B cell (primary cell): ENCODE results near the gene CHRM4. TPM values are rescaled to one million over a fixed set of nuclear protein-coding genes. Genes with fewer than 3 reads are reported as not detected.
"Not testable (repeated sequence)": the region's sequence is repeated elsewhere in the genome, so short reads cannot be mapped to it uniquely, and the experiment has no call there.

Source experiments
- ATAC-seq: fragments of 200-7000 bp; cut with Tn5 transposase; one replicate; pipeline ENCODE4 v1.10.0; 2021; ENCODE audit warnings: low read depth, mild to moderate bottlenecking, moderate number of reproducible peaks, moderate library complexity
- CTCF ChIA-PET: fragments of 350-600 bp; sonication (Branson Sonifier 250); formaldehyde crosslinking; loops from one replicate; lab custom pipeline; 2021; ENCODE audit warnings: antibody characterized with exemption, inconsistent platforms; lab: Charles Lee
- POLR2A ChIA-PET: fragments of 350-600 bp; sonication (Branson Sonifier 250); formaldehyde crosslinking; loops from one replicate; lab custom pipeline; 2021; ENCODE audit warnings: antibody characterized with exemption; lab: Charles Lee
- DNase-seq: peaks from one replicate; pipeline ENCODE4 v3.0.0; 2013
- H2AFZ ChIP-seq: 2 replicates; pipeline ENCODE4 v1.6.1; 2012; ENCODE audit warnings: mild to moderate bottlenecking, low read depth, low read length; ENCODE audit not compliant: insufficient read depth, poor library complexity, severe bottlenecking
- H3K27ac ChIP-seq, 2 donors: 1 replicate in 1 of 2; 2 replicates in 1 of 2; pipeline ENCODE4 v1.5.1; 2012 to 2013; ENCODE audit warnings: low read length in 2 of 2, mild to moderate bottlenecking in 2 of 2, moderate library complexity in 1 of 2
- H3K27me3 ChIP-seq, 4 experiments: fragments of 200-600 bp in 1 of 4; sonication (generic) in 1 of 4; replicated peaks in 1 of 4; 1 replicate in 2 of 4; 2 replicates in 2 of 4; pipeline versions ENCODE4 v1.6.1 to v1.7.0; 2013 to 2016; ENCODE audit warnings: low read length in 3 of 4, mild to moderate bottlenecking in 2 of 4, mixed read lengths in 1 of 4, moderate library complexity in 1 of 4; ENCODE audit not compliant: insufficient read depth in 4 of 4, control insufficient read depth in 3 of 4; ENCODE audit errors: control extremely low read depth in 1 of 4
- H3K36me3 ChIP-seq, 2 experiments: replicated peaks in 1 of 2; 1 replicate in 1 of 2; 2 replicates in 1 of 2; pipeline versions ENCODE4 v1.6.1 to v1.7.1; 2013; ENCODE audit warnings: low read length in 1 of 2; ENCODE audit not compliant: insufficient read depth in 2 of 2, control insufficient read depth in 1 of 2; ENCODE audit errors: control extremely low read depth in 1 of 2, extremely low read depth in 1 of 2
- H3K4me1 ChIP-seq, 2 donors: fragments of 200-600 bp in 1 of 2; sonication (generic) in 1 of 2; 1 replicate in 1 of 2; 2 replicates in 1 of 2; pipeline versions ENCODE4 v1.5.1 to v1.6.1; 2013 to 2017; ENCODE audit warnings: low read length in 2 of 2; ENCODE audit not compliant: control insufficient read depth in 2 of 2, insufficient read depth in 2 of 2
- H3K4me2 ChIP-seq: replicated peaks from 2 replicates; pipeline ENCODE3; 2012; ENCODE audit warnings: mild to moderate bottlenecking, low read depth, low read length; ENCODE audit not compliant: poor library complexity, severe bottlenecking
- H3K4me3 ChIP-seq, 5 experiments: fragments of 200-600 bp in 1 of 5; sonication (generic) in 1 of 5; 1 replicate in 3 of 5; 2 replicates in 2 of 5; pipeline versions ENCODE4 v1.5.1 to v1.7.0; 2011 to 2016; ENCODE audit warnings: low read length in 4 of 5, mild to moderate bottlenecking in 4 of 5, low read depth in 2 of 5, control low read depth in 1 of 5, moderate library complexity in 1 of 5; ENCODE audit not compliant: insufficient read depth in 1 of 5; ENCODE audit errors: control extremely low read depth in 1 of 5, extremely low read depth in 1 of 5
- H3K79me2 ChIP-seq: fragments of 200-600 bp; sonication (generic); one replicate; pipeline ENCODE4 v1.6.0; 2016; ENCODE audit warnings: low read length; ENCODE audit not compliant: control insufficient read depth, insufficient read depth
- H3K9ac ChIP-seq: fragments of 200-600 bp; sonication (generic); 2 replicates; pipeline ENCODE4 v1.6.1; 2017; ENCODE audit warnings: mild to moderate bottlenecking, low read length, moderate library complexity
- H3K9me3 ChIP-seq, 3 donors: one replicate each; pipeline versions ENCODE4 v1.6.1 to v1.7.1; 2013; ENCODE audit warnings: low read length in 2 of 3; ENCODE audit not compliant: control insufficient read depth in 2 of 3, insufficient read depth in 1 of 3; ENCODE audit errors: control extremely low read depth in 1 of 3
- H4K20me1 ChIP-seq: 2 replicates; pipeline ENCODE4 v1.6.0; 2012; ENCODE audit warnings: mild to moderate bottlenecking, low read length; ENCODE audit not compliant: insufficient read depth, control insufficient read depth, poor library complexity, severe bottlenecking
- H3K27ac Mint-ChIP-seq: one replicate; pipeline ENCODE4 v1.8.0; 2021; ENCODE audit warnings: mixed read lengths
- H3K27me3 Mint-ChIP-seq: one replicate; pipeline ENCODE4 v1.8.0; 2021; ENCODE audit warnings: mixed read lengths
- H3K4me1 Mint-ChIP-seq: one replicate; pipeline ENCODE4 v1.8.0; 2021; ENCODE audit warnings: mixed read lengths
- H3K4me3 Mint-ChIP-seq: one replicate; pipeline ENCODE4 v1.8.0; 2021; ENCODE audit warnings: mixed read lengths
- H3K9me3 Mint-ChIP-seq: one replicate; pipeline ENCODE4 v1.8.0; 2022; ENCODE audit warnings: mixed read lengths; ENCODE audit not compliant: insufficient read depth
- CTCF ChIP-seq: fragments of 200-600 bp; IDR thresholded peaks from one replicate; pipeline ENCODE4 v1.8.0; 2022; ENCODE audit warnings: antibody characterized with exemption, mild to moderate bottlenecking
- EZH2 ChIP-seq: IDR thresholded peaks from 2 replicates; pipeline ENCODE4 v1.6.1; 2012; ENCODE audit warnings: borderline replicate concordance, low read depth, mild to moderate bottlenecking, moderate library complexity, low read length; ENCODE audit not compliant: insufficient read depth, poor library complexity, severe bottlenecking
- WGBS: methylation state at CpG from one replicate; pipeline ENCODE4 v1.1.5; 2013; ENCODE audit warnings: missing lambda C conversion rate; ENCODE audit not compliant: insufficient coverage; 5-methylcytosine and 5-hydroxymethylcytosine counted together
- intact Hi-C: fragments of 100-400 bp; cut with micrococcal nuclease; formaldehyde crosslinking; loops from one replicate; pipeline ENCODE4 v1.10.0; 2022
- polyA plus RNA-seq: library from polyadenylated mRNA; depleted of rRNA; stranded (reverse); fragments of >200 nt; gene quantifications from 2 replicates; pipeline ENCODE4 v1.2.3, GENCODE V29; 2012
- total RNA-seq, 2 donors: library from RNA; stranded (reverse); fragments of 120-200 nt in 1 of 2; gene quantifications; 1 replicate in 1 of 2; 2 replicates in 1 of 2; pipeline versions ENCODE4 v1.2.3 to v1.2.4, GENCODE V29; 2013 to 2022

CHRM4 gene
- total and polyA plus RNA-seq, 2 donors (not counting 1 experiment from before 2014, with no cell fraction given), result 0.49 to 1.4 TPM

DNA sequence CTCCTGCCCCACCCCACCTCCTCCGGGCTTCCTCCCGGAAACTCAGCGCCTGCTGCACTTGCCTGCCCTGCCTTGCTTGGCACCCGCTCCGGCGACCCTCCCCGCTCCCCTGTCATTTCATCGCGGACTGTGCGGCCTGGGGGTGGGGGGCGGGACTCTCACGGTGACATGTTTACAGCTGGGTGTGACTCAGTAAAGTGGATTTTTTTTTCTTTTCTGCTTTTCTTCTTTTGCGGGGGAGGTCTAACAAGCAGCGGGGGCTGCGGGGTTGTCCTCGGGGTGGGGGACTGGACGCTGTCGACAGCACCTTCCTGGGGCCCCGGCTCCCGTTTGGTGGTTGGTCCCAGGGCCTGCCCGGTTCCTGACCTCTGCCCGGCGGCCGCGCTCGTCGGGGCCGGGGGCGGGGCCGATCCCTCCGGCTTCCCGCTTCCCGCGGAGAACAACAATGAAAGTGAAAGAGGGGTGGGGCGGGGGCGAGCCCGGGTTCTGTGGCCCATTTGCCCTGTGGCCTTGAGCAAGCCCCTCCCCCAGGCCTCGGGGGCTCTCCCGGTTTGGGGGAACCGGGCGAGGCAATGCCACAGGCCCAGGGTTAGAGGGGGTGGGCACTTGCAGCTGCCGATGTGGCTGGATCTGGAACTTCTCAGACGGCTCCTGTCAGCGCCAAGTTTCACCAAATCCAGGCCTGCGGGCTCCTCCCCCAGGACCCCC is 11.1 kb downstream of the CHRM4 start:
- Histone ChIP-seq H3K79me2 (no peaks in the 10 kb centered on the region), H3K4me3 (peak overlapping the region; percentile 34 to 84 (median 69)), H3K36me3 (peaks cover 0 to 12% of the 10 kb centered on the region in 2 experiments), H3K9ac (peak overlapping the region; percentile 80), H3K9me3 (peaks cover 0 to 22% (median 0%) of the 10 kb centered on the region in 3 donors), H4K20me1 (no peaks in the 10 kb centered on the region), H3K4me2 (peak overlapping the region; percentile 100), H3K27ac (peak overlapping the region in 1 of 2 donors; percentile 43), H3K27me3 (peaks cover 0 to 38% (median 20%) of the 10 kb centered on the region in 4 experiments), H2AFZ (peak overlapping the region; percentile 79), H3K4me1 (peaks cover 14 to 15% of the 10 kb centered on the region in 2 donors)
- ChIA-PET POLR2A (no interaction called here), CTCF (no interaction called here)
- peak overlapping the region; percentile 85 for H3K4me3 Mint-ChIP-seq
- H3K9me3 Mint-ChIP-seq, result no peaks in the 10 kb centered on the region
- H3K27me3 Mint-ChIP-seq, result peaks cover 24% of the 10 kb centered on the region
- TF ChIP-seq CTCF (no peak), EZH2 (no peak)
- WGBS, result 1% methylated on average over 27 of the region's 45 CpGs
- intact Hi-C loops, result loop anchor here (1.0 to 5.0 kb wide), 2 partner anchors 12 to 33 kb away; partner anchors contain the start of gene DGKZ
- peak overlapping the region; percentile 56 for H3K27ac Mint-ChIP-seq
- peaks cover 12% of the 10 kb centered on the region for H3K4me1 Mint-ChIP-seq
- DNase-seq (peak; percentile 65), ATAC-seq (peak; percentile 61)

- peak overlapping the region; percentile 100 for H3K4me2 ChIP-seq
- intact Hi-C loops, result loop anchor here (1.0 to 5.0 kb wide), 2 partner anchors 13 to 32 kb away; partner anchors contain the start of gene DGKZ
- 85% methylated on average over 27 of the region's 36 CpGs for WGBS
Measured at GRCh38 chr11:46379482-46380293, 11.9 kb downstream of the CHRM4 start.

More at GRCh38 chr11:46379482-46380293, 11.9 kb downstream of the CHRM4 start:
- Histone ChIP-seq H3K27me3 (peaks cover 0 to 30% (median 19%) of the 10 kb centered on the region in 4 experiments), H3K9me3 (peaks cover 0 to 16% (median 0%) of the 10 kb centered on the region in 3 donors), H3K4me1 (peaks cover 14 to 15% of the 10 kb centered on the region in 2 donors), H3K36me3 (peaks cover 0 to 16% of the 10 kb centered on the region in 2 experiments)
- H3K27me3 Mint-ChIP-seq, result peaks cover 17% of the 10 kb centered on the region
- CTCF ChIA-PET, result interaction anchor here (1.5 kb wide), 1 partner anchor 12 kb away, joined by 7 read pairs; no protein-coding TSS in a partner anchor
- H3K4me3 ChIP-seq, H3K79me2 ChIP-seq, ATAC-seq, H4K20me1 ChIP-seq, H2AFZ ChIP-seq, H3K27ac ChIP-seq, POLR2A ChIA-PET, DNase-seq, H3K9ac ChIP-seq, H3K9me3 Mint-ChIP-seq: not testable (repeated sequence)
- H3K27ac Mint-ChIP-seq, result peak overlapping the region; percentile 32
- H3K4me1 Mint-ChIP-seq, result peaks cover 12% of the 10 kb centered on the region
- peak overlapping the region; percentile 67 for H3K4me3 Mint-ChIP-seq
